A549 (cell line): ENCODE measurements around the gene LARP1B. TPM values are rescaled to one million over a fixed set of nuclear protein-coding genes. Genes with fewer than 3 reads are reported as not detected.

ENCODE experiments used
- ATAC-seq, 2 experiments: fragments of 200-7000 bp in 1 of 2; fragments of >200 bp in 1 of 2; cut with Nextera tagmentation in 1 of 2; cut with Tn5 transposase in 1 of 2; 3 replicates each; pipeline versions ENCODE4 v1.8.0 to v1.9.1; 2018 to 2020; ENCODE audit warnings: mild to moderate bottlenecking in 1 of 2, moderate library complexity in 1 of 2
- CTCF ChIA-PET: fragments of 300-600 bp; sonication (Branson Sonifier 250); formaldehyde crosslinking; extraction: SDS; loops from one replicate; lab custom pipeline; 2021; ENCODE audit warnings: antibody characterized with exemption, inconsistent platforms; lab: Yijun Ruan, JAX
- POLR2A ChIA-PET: fragments of 350-600 bp; formaldehyde crosslinking; extraction: SDS; loops from one replicate; lab custom pipeline; 2021; ENCODE audit warnings: antibody characterized with exemption, inconsistent platforms; lab: Yijun Ruan, JAX
- DNase-seq, 2 experiments: peaks; one replicate each; pipeline versions ENCODE4 v3.0.0 to v3.0.0-alpha.2; 2011 to 2016; ENCODE audit warnings: low read depth in 1 of 2, low spot score in 1 of 2
- FAIRE-seq: peaks from 2 replicates; lab custom pipeline; 2011; peaks lifted over from hg19 to GRCh38; lab: Jason Lieb, UNC
- H3K27ac ChIP-seq, 2 experiments: fragments of >200 bp; sonication (Bioruptor Twin); formaldehyde crosslinking; 3 replicates each; pipeline ENCODE4 v1.5.1; 2016 to 2017
- H3K4me1 ChIP-seq: fragments of >200 bp; sonication (Bioruptor Twin); formaldehyde crosslinking; 3 replicates; pipeline ENCODE4 v1.6.1; 2016
- H3K4me2 ChIP-seq: fragments of >200 bp; sonication (Bioruptor Twin); formaldehyde crosslinking; 3 replicates; pipeline ENCODE4 v1.6.1; 2016
- H3K4me3 ChIP-seq: fragments of >200 bp; sonication (Bioruptor Twin); formaldehyde crosslinking; 3 replicates; pipeline ENCODE4 v1.5.1; 2016
- H3K9me3 ChIP-seq: fragments of >200 bp; sonication (Bioruptor Twin); formaldehyde crosslinking; 3 replicates; pipeline ENCODE4 v1.6.1; 2016
- CBX2 ChIP-seq: fragments of 200-600 bp; sonication (generic); IDR thresholded peaks from 2 replicates; pipeline ENCODE4 v1.6.1; 2016; ENCODE audit warnings: low read depth, mild to moderate bottlenecking, borderline replicate concordance
- CEBPB ChIP-seq, 2 experiments: fragments of >200 bp in 1 of 2; sonication (Bioruptor Twin) in 1 of 2; formaldehyde crosslinking in 1 of 2; IDR thresholded peaks; 2 replicates each; pipeline ENCODE4 v1.6.1; 2012 to 2016
- CHD2 ChIP-seq: fragments of 150-350 bp; IDR thresholded peaks from 2 replicates; pipeline ENCODE4 v1.6.1; 2014; ENCODE audit warnings: low read length; ENCODE audit not compliant: partially characterized antibody
- CHD4 ChIP-seq: fragments of 200-600 bp; sonication (generic); IDR thresholded peaks from 2 replicates; pipeline ENCODE4 v1.6.1; 2016; ENCODE audit warnings: antibody characterized with exemption, mild to moderate bottlenecking, borderline replicate concordance
- FOSB ChIP-seq: fragments of 250-450 bp; sonication (Bioruptor Pico); IDR thresholded peaks from 2 replicates; pipeline ENCODE4 v1.5.0; 2020; ENCODE audit warnings: mild to moderate bottlenecking, moderate library complexity
- FOSL2 ChIP-seq, 2 experiments: fragments of 450-650 bp in 1 of 2; fragments of >200 bp in 1 of 2; sonication (Bioruptor Twin) in 1 of 2; formaldehyde crosslinking; IDR thresholded peaks; 2 replicates each; pipeline versions ENCODE4 v1.5.0 to v1.6.1; 2016 to 2020; ENCODE audit warnings: mild to moderate bottlenecking in 1 of 2, moderate library complexity in 1 of 2
- GATA3 ChIP-seq: IDR thresholded peaks from 2 replicates; pipeline ENCODE4 v1.6.1; 2012; ENCODE audit warnings: borderline replicate concordance
- HDAC2 ChIP-seq: fragments of 200-600 bp; sonication (generic); IDR thresholded peaks from 2 replicates; pipeline ENCODE4 v1.6.1; 2016
- HEYL ChIP-seq: fragments of 250-450 bp; sonication (Bioruptor Pico); IDR thresholded peaks from 2 replicates; pipeline ENCODE4 v1.8.0; 2021; ENCODE audit warnings: mild to moderate bottlenecking, moderate library complexity
- HOXB13 ChIP-seq: fragments of 250-450 bp; sonication (Bioruptor Pico); IDR thresholded peaks from 2 replicates; pipeline ENCODE4 v1.5.0; 2020; ENCODE audit warnings: low read depth, mild to moderate bottlenecking, moderate library complexity
- JUN ChIP-seq, 2 experiments: fragments of >200 bp; sonication (Bioruptor Twin); formaldehyde crosslinking; IDR thresholded peaks; 2 replicates in 1 of 2; 3 replicates in 1 of 2; pipeline ENCODE4 v1.6.1; 2016 to 2017
- JUNB ChIP-seq: fragments of >200 bp; sonication (Bioruptor Twin); formaldehyde crosslinking; IDR thresholded peaks from 2 replicates; pipeline ENCODE4 v1.6.1; 2016
- KDM1A ChIP-seq: fragments of 200-600 bp; sonication (generic); IDR thresholded peaks from 2 replicates; pipeline ENCODE4 v1.6.1; 2016; ENCODE audit warnings: low read depth, mild to moderate bottlenecking
- KDM5A ChIP-seq: fragments of 200-600 bp; sonication (generic); IDR thresholded peaks from 2 replicates; pipeline ENCODE4 v1.6.1; 2016; ENCODE audit warnings: antibody characterized with exemption, mild to moderate bottlenecking
- MAZ ChIP-seq: fragments of 150-350 bp; IDR thresholded peaks from 2 replicates; pipeline ENCODE4 v1.6.1; 2014; ENCODE audit warnings: antibody characterized with exemption, low read depth, low read length, borderline replicate concordance
- NR3C1 ChIP-seq: fragments of >200 bp; sonication (Bioruptor Twin); formaldehyde crosslinking; IDR thresholded peaks from 3 replicates; pipeline ENCODE4 v1.6.1; 2017
- RAD21 ChIP-seq, 2 experiments: fragments of >200 bp in 1 of 2; sonication (Bioruptor Twin) in 1 of 2; formaldehyde crosslinking in 1 of 2; IDR thresholded peaks in 1 of 2; conservative IDR thresholded peaks in 1 of 2; 2 replicates in 1 of 2; 3 replicates in 1 of 2; pipeline ENCODE4 v1.6.1; 2012 to 2018; ENCODE audit warnings: inconsistent platforms in 1 of 2
- SREBF2 ChIP-seq: fragments of 450-650 bp; IDR thresholded peaks from 2 replicates; pipeline ENCODE4 v1.6.1; 2014; ENCODE audit warnings: mild to moderate bottlenecking, moderate library complexity
- TFCP2L1 ChIP-seq: fragments of 250-450 bp; sonication (Bioruptor Pico); IDR thresholded peaks from 2 replicates; pipeline ENCODE4 v1.5.0; 2021; ENCODE audit warnings: mild to moderate bottlenecking
- ZFP36 ChIP-seq: fragments of 450-650 bp; IDR thresholded peaks from 2 replicates; pipeline ENCODE4 v1.6.1; 2014; ENCODE audit warnings: borderline replicate concordance; ENCODE audit not compliant: partially characterized antibody
- ZSCAN20 ChIP-seq: fragments of 250-450 bp; sonication (Bioruptor Pico); IDR thresholded peaks from 2 replicates; pipeline ENCODE4 v1.8.0; 2022; ENCODE audit warnings: mild to moderate bottlenecking, moderate library complexity
- WGBS: methylation state at CpG from one replicate; pipeline ENCODE4 v1.1.6; 2017; ENCODE audit errors: missing lambda C conversion rate; 5-methylcytosine and 5-hydroxymethylcytosine counted together
- polyA plus RNA-seq, 4 experiments: library from polyadenylated mRNA; depleted of rRNA in 3 of 4; stranded (reverse); fragments of >200 nt; fragmentation: RNase III in 1 of 4; extraction: RNeasy Plus Mini Kit Qiagen cat#74134 plus additional on column Dnase treatment in 1 of 4; gene quantifications; 2 replicates in 3 of 4; 3 replicates in 1 of 4; pipeline ENCODE4 v1.2.3, GENCODE V29; 2011 to 2017
- TF ChIP-seq, protein P1 (sequence below): fragments of 150-350 bp; IDR thresholded peaks from 2 replicates; pipeline ENCODE4 v1.6.1; 2014; ENCODE audit warnings: low read depth, mild to moderate bottlenecking, low read length
- TF ChIP-seq, protein P2 (sequence below): IDR thresholded peaks from 2 replicates; pipeline ENCODE4 v1.6.1; 2012
- TF ChIP-seq, protein P3 (sequence below): IDR thresholded peaks from 2 replicates; pipeline ENCODE4 v1.6.1; 2012
- TF ChIP-seq, protein P4 (sequence below): fragments of >200 bp; sonication (Bioruptor Twin); formaldehyde crosslinking; IDR thresholded peaks from 2 replicates; pipeline ENCODE4 v1.6.1; 2016
- TF ChIP-seq, protein P5 (sequence below): IDR thresholded peaks from 2 replicates; pipeline ENCODE4 v1.6.1; 2012; ENCODE audit warnings: low read depth, borderline replicate concordance
- TF ChIP-seq, protein P6 (sequence below): fragments of 250-450 bp; sonication (Bioruptor Pico); IDR thresholded peaks from 2 replicates; pipeline ENCODE4 v1.5.0; 2021; ENCODE audit warnings: mild to moderate bottlenecking, moderate library complexity, borderline replicate concordance
- TF ChIP-seq, protein P7 (sequence below): fragments of 250-450 bp; sonication (Bioruptor Pico); IDR thresholded peaks from 2 replicates; pipeline ENCODE4 v1.5.0; 2020; ENCODE audit warnings: low read depth, mild to moderate bottlenecking, moderate library complexity

The LARP1B gene
- polyA plus RNA-seq, 2 of the 4 experiments (the other 2 are of a cell fraction): 8.6 to 25.6 TPM

DNA sequence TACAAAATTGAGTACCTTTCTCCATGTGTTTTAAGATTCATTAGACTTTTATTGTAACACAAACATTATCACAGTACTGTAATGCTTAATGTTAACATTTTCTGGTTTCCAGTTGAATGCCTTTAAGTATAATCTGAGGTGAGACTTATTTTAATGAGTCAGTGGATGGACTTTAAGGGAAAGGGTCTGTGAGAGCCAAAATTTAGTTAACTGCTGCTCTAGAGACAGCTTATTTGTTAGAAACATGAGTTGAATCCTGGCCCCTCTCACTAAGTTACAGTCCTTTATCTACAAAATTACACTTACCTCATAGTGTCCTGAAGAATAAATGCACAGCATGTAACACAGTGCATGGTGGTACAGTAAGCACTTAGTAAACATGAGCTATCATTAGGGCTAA, 160.5 kb downstream of the LARP1B start:
- Histone ChIP-seq H3K27ac (no peak overlapping the region), H3K4me1 (peaks cover 6% of the 10 kb centered on the region; the same call in 2 of the 3 replicates), H3K9me3 (no peaks in the 10 kb centered on the region), H3K4me2 (no peak overlapping the region), H3K4me3 (no peak overlapping the region)
- ATAC-seq: no peak
- FAIRE-seq: no peak
- POLR2A ChIA-PET: no interaction called here
- CTCF ChIA-PET: no interaction called here
- no peak for DNase-seq
- TF ChIP-seq, protein P1, sequence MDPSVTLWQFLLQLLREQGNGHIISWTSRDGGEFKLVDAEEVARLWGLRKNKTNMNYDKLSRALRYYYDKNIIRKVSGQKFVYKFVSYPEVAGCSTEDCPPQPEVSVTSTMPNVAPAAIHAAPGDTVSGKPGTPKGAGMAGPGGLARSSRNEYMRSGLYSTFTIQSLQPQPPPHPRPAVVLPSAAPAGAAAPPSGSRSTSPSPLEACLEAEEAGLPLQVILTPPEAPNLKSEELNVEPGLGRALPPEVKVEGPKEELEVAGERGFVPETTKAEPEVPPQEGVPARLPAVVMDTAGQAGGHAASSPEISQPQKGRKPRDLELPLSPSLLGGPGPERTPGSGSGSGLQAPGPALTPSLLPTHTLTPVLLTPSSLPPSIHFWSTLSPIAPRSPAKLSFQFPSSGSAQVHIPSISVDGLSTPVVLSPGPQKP: no peak

DNA sequence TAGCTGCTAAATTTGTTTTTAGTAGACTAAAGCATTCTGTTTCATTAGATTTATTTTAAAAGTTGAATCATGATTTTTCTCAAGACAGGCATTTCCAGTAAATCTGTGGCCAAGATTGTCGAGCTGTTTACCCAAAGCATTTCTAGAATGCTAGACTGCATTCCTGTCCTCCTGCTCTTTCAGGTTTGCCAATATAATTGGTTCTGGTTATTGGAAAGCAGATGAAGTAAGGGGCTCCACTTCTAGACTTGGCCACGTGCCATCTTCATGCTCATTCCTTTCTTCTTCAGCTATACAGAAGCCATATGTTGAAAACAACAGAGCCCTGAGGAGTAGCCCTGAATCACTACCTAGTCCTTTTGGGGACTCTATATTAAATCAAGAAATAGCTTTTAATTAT, 164.0 kb downstream of the LARP1B start:
- ChIA-PET CTCF (no interaction called here), POLR2A (no interaction called here)
- Histone ChIP-seq H3K4me3 (no peak overlapping the region), H3K9me3 (0 out of 3 replicates have a peak, but pooled peaks cover 5% of the 10 kb centered on the region), H3K27ac (no peak overlapping the region), H3K4me1 (peaks cover 6% of the 10 kb centered on the region; the same call in 2 of the 3 replicates), H3K4me2 (no peak overlapping the region)
- 43% methylated on average over 2 of the region's 2 CpGs for WGBS
- DNase-seq: no peak
- no peak for ATAC-seq
- TF ChIP-seq CBX2 (no peak), NR3C1 (no peak), TFCP2L1 (CRISPR knock-in tag) (no peak), ZSCAN20 (CRISPR knock-in tag) (no peak), JUN (IDR thresholded peaks at IDR 0.05) (no peak), HOXB13 (no peak), MAZ (no peak), FOSL2 (IDR thresholded peaks at IDR 0.05) (no peak), FOSL2 (CRISPR knock-in tag; IDR thresholded peaks at IDR 0.05) (no peak), JUNB (no peak), KDM5A (no peak), FOSB (CRISPR knock-in tag) (no peak), CEBPB (IDR thresholded peaks at IDR 0.05) (no peak), HDAC2 (no peak), CHD2 (no peak)
- TF ChIP-seq, protein P2, sequence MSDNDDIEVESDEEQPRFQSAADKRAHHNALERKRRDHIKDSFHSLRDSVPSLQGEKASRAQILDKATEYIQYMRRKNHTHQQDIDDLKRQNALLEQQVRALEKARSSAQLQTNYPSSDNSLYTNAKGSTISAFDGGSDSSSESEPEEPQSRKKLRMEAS: no peak
- no peak for FAIRE-seq

DNA sequence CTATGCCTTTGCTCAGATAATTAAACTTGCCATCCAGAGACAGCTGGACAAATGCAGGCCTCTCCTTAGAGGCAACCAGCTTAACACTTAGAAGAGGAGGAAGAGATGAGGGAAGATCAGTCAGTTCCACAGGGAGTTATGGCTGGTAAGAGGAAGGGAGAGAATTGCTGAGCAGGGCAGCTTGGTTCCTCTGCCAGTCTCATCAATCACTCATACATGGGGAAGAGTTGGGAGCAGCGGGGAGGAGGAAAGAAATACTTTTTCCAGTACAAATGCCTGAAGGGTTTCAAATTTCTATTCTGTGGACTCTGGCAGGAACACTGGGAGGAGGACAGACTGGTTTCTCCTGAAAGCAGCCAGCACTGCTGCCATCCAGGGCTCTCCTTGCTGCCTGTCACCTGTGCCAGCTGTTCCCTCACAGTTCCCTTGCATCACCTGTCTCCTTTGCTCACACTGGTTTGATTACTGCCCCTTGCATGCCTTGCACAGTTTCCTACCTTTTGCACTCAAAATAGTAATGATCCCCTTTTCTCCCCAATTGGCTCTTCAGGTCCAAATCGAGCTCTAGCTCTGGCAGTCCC, 167.0 kb downstream of the LARP1B start:
- FAIRE-seq (no peak), DNase-seq (peak in 1 of 2 experiments; percentile 11), ATAC-seq (no peak)
- no peak overlapping the region for H3K4me3 ChIP-seq
- H3K4me1 ChIP-seq: peaks cover 6% of the 10 kb centered on the region; the same call in 2 of the 3 replicates
- 40% methylated on average over 2 of the region's 2 CpGs for WGBS
- peak overlapping the region in 1 of 2 experiments; percentile 35; a peak in 1 of 6 replicates for H3K27ac ChIP-seq
- ChIA-PET POLR2A (no interaction called here), CTCF (interaction anchor here (1.3 to 1.5 kb wide), 2 partner anchors 8 to 199 kb away, joined by 3 to 4 read pairs; no protein-coding TSS in a partner anchor)
- H3K4me2 ChIP-seq: no peak overlapping the region
- H3K9me3 ChIP-seq: 0 out of 3 replicates have a peak, but pooled peaks cover 7% of the 10 kb centered on the region
- TF ChIP-seq, protein P3, sequence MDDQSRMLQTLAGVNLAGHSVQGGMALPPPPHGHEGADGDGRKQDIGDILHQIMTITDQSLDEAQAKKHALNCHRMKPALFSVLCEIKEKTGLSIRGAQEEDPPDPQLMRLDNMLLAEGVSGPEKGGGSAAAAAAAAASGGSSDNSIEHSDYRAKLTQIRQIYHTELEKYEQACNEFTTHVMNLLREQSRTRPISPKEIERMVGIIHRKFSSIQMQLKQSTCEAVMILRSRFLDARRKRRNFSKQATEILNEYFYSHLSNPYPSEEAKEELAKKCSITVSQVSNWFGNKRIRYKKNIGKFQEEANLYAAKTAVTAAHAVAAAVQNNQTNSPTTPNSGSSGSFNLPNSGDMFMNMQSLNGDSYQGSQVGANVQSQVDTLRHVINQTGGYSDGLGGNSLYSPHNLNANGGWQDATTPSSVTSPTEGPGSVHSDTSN: no peak
- TF ChIP-seq KDM1A (no peak), HEYL (CRISPR knock-in tag) (no peak), RAD21 (conservative IDR thresholded peaks at IDR 0.05 in 1 of 2, IDR thresholded peaks at IDR 0.05 in 1 of 2) (no peak), SREBF2 (no peak), ZFP36 (no peak), CHD4 (no peak), GATA3 (no peak)
- TF ChIP-seq, protein P4, sequence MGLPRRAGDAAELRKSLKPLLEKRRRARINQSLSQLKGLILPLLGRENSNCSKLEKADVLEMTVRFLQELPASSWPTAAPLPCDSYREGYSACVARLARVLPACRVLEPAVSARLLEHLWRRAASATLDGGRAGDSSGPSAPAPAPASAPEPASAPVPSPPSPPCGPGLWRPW: no peak
- TF ChIP-seq, protein P5, sequence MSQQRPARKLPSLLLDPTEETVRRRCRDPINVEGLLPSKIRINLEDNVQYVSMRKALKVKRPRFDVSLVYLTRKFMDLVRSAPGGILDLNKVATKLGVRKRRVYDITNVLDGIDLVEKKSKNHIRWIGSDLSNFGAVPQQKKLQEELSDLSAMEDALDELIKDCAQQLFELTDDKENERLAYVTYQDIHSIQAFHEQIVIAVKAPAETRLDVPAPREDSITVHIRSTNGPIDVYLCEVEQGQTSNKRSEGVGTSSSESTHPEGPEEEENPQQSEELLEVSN: no peak
- TF ChIP-seq, protein P6, sequence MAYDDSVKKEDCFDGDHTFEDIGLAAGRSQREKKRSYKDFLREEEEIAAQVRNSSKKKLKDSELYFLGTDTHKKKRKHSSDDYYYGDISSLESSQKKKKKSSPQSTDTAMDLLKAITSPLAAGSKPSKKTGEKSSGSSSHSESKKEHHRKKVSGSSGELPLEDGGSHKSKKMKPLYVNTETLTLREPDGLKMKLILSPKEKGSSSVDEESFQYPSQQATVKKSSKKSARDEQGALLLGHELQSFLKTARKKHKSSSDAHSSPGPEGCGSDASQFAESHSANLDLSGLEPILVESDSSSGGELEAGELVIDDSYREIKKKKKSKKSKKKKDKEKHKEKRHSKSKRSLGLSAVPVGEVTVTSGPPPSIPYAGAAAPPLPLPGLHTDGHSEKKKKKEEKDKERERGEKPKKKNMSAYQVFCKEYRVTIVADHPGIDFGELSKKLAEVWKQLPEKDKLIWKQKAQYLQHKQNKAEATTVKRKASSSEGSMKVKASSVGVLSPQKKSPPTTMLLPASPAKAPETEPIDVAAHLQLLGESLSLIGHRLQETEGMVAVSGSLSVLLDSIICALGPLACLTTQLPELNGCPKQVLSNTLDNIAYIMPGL (CRISPR knock-in tag): no peak
- TF ChIP-seq, protein P7, sequence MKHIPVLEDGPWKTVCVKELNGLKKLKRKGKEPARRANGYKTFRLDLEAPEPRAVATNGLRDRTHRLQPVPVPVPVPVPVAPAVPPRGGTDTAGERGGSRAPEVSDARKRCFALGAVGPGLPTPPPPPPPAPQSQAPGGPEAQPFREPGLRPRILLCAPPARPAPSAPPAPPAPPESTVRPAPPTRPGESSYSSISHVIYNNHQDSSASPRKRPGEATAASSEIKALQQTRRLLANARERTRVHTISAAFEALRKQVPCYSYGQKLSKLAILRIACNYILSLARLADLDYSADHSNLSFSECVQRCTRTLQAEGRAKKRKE (CRISPR knock-in tag): no peak
